Activated T-helper 1 cell treated with anti-CD3 and anti-CD28 coated beads, Interleukin-2, amount 50 U/mL, for 16 hours (primary cell): ENCODE results near the gene PABPC1L2A.
"Not testable (repeated sequence)": the region's sequence is repeated elsewhere in the genome, so short reads cannot be mapped to it uniquely, and the experiment has no call there.

ENCODE experiments used
- DNase-seq, 2 donors: peaks; one replicate each; pipeline ENCODE4 v3.0.0-alpha.2; 2020; ENCODE audit warnings: low read depth in 1 of 2, low spot score in 1 of 2

PABPC1L2A gene

DNA sequence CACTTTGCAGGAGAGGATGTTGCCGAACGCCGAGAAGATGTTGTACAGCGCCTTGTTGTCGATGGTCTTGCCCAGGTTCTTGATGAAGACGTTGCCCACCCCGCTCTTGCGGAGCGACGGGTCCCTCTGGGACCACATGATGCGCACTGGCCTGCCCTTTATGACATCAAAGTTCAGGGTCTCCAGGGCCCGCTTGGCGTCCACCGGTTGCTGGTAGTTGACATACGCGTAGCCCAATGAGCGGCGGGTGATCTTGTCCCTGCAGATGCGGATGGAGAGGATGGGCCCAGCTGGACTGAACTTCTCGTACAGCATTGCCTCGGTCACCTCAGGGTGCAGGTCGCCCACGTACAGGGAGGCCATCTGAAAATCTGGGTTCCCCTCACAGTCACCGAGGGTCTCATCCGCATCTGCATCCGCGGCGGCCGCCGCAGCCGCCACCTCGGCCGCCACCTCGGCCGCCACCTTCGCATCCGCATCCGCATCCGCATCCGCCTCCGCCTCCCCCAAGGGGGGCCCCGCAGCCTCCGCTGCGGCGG lies at the start of gene PABPC1L2A:
TSS of gene PABPC1L2A (minus strand) at position 489 of the 539 bp plus-strand sequence. CDS start at position 363, 126 bp downstream.
- not testable (repeated sequence) for DNase-seq

DNA sequence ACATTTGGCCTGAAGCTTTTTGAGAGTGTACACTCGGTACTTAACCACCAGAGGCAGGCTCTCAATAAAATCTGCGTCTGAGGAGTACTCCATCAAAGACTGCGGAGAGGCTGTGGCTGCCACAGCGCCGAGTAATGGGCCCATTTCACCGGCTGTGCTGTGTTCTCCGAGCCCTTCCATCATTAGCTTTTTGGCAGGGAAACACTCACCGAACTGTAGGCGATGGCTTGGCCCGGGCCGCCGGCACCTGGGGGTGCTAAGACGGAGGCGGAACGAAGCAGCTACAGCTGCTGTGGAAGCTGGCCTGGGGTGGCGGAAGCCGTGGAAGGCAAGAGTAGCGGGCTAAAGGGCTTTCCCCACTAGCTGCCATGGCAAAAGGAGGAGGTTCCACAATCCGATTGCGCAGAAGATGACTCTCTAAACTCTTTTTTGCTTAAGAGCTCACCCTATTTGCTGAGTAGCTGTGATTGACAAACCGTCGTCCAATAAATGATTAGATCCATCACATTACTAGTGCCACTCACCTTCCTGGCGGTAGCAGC lies 48.5 kb upstream of the PABPC1L2A start:
- DNase-seq, result no peak

DNA sequence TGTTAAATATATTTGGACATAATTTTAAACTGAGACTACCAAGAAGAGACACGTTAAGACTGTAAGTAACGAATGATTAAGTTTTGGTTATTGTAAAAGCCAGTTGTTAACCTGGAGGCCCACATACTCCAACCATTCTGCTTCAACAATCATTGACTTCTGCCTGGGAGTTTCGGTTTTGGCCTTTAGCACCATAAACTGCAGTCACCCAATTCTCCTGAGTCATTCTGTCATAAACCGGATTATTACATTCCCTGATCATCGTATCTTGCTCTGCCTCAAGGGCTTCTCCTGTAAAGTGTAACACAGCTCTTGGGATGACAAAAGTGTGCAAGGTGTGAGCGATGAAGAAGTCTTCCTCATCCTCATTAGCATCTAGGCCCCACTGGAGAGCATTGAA lies 46.9 kb upstream of the PABPC1L2A start:
- DNase-seq, result no peak

DNA sequence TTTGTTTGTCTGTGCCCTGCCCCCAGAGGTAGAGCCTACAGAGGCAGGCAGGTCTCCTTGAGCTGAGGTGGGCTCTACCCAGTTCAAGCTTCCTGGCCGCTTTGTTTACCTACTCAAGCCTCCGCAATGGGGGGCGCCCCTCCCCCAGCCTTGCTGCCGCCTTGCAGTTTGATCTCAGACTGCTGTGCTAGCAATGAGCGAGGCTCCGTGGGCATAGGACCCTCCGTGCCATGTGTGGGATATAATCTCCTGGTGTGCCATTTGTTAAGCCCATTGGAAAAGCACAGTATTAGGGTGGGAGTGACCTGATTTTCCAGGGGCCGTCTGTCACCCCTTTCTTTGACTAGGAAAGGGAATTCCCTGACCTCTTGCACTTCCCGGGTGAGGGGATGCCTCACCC lies 20.2 kb upstream of the PABPC1L2A start:
- DNase-seq, result not testable (repeated sequence)

DNA sequence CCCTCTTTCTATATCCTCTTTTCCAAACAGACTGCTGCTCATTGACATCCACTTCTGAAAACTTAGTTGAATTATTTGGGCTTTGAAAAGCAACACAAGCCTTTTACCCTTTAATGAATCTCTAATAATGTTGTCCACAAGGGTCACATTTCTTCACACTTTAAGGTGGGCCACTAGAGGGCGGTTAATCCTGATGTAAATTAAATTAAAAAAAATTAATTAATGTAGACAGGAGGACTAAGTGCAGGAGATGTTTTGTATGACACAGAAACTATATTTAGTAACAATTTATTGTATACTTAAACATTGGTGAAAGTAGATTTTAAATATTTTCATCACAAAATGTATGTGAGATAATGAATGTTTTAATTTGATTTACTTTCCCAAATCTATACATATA lies 7.5 kb upstream of the PABPC1L2A start:
- DNase-seq, result not testable (repeated sequence)

DNA sequence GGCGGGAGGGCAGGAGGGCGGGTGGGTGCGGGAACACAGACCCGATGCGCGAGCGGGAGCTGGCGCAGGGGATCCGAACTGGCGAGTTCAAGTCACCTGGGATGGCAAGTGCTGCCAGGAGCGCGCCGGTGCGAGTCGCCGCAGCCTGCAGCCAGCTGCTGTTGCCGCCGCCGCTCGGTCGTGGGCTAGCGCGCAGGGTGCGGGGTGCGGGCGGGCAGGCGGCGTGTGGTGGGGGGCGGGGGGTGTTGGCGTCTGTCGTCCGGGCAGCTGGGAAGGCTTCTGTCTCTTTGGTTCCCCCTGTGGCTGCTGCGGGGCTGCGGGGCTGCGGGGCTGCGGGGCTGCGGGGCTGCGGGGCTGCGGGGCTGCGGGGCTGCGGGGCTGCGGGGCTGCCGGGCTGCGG lies 572 bp upstream of the PABPC1L2A start:
- not testable (repeated sequence) for DNase-seq

DNA sequence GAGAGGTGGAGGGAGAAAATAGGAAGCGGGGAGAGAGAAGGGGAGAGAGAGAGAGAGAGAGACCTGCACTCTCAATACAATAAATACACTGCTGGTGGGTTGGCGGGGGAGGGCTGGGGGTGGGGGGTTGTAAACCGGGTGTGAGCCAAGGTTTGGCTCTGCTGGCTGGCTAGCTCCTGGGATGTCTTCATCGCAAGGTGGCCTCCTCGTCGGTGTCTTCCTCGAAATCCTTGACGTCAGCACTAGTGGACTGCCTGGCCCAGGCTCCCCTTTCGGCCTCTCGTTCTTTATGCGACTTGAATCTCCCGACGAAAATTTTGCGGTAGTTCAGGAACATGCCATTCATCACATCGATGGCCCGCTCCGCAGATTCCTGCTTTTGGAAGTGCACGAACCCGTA lies 715 bp downstream of the PABPC1L2A start:
- not testable (repeated sequence) for DNase-seq

DNA sequence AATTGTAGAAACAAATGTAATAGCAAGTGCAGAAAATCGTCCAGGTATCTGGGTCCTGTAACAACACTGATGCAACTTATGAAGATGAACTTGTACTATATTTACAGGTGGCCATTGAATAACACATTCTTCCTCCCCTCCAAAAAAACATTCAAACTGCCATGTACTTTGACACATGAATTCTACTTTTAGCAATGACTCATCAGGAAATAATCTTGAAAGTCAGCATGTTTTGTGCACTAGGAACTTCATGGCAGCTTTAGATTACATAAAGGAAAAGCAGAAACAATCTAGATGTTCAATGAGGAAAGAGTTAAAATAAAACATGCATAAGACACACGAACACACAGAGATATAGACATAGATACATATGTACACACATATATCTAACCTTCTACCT lies 2.5 kb downstream of the PABPC1L2A start:
- no peak for DNase-seq

DNA sequence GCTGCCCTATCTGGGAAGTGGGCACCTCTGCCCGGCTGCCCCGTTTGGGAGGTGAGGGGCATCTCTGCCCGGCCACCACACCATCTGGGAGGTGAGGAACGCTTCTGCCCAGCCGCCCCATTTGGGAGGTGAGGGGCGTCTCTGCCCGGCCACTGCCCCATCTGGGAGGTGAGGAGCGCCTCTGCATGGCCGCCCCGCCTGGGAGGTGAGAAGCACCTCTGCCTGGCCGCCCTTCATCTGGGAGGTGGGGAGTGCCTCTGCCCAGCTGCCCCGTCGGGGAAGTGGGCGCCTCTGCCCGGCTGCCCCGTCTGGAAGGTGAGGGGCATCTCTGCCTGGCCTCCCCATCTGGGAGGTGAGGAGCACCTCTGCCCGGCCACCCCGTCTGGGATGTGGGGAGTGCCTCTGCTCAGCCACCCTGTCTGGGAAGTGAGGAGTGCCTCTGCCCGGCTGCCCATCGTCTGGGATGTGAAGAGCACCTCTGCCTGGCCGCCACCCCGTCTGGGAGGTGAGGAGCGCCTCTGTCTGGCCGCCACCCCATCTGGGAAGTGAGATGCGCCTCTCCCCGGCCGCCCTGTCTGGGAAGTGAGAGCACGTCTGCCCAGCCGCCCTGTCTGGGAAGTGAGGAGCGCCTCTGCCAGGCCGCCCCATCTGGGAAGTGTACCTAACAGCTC lies 9.8 kb downstream of the PABPC1L2A start:
- DNase-seq, result no peak

DNA sequence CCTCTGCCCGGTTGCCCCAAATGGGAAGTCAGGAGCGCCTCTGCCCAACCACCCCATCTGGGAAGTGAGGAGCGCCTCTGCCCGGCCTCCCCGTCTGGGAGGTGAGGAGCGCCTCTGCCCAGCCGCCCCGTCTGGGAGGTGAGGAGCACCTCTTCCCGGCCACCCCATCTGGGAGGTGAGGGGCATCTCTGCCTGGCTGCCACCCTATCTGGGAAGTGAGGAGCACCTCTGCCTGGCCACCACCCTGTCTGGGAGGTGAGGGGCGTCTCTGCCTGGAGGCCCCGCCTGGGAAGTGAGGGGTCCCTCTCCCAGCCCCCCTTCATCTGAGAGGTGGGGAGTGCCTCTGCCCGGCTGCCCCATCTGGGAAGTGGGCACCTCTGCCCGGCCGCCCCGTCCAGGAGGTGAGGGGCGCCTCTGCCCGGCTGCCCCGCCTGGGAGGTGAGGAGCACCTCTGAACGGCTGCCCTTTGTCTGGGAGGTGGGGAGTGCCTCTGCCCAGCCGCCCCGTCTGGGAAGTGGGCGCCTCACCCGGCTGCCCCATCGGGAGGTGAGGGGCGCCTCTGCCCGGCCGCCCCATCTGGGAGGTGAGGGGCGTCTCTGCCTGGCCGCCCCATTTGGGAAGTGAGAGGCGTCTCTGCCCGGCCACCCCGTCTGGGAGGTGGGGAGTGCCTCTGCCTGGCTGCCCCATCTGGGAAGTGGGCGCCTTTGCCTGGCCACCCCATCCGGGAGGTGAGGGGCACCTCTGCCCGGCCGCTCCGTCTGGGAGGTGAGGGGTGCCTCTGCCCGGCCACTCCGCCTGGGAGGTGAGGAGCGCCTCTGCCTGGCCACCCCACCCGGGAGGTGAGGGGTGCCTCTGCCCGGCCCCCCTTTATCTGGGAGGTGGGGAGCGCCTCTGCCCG lies 10.6 kb downstream of the PABPC1L2A start:
- no peak for DNase-seq

DNA sequence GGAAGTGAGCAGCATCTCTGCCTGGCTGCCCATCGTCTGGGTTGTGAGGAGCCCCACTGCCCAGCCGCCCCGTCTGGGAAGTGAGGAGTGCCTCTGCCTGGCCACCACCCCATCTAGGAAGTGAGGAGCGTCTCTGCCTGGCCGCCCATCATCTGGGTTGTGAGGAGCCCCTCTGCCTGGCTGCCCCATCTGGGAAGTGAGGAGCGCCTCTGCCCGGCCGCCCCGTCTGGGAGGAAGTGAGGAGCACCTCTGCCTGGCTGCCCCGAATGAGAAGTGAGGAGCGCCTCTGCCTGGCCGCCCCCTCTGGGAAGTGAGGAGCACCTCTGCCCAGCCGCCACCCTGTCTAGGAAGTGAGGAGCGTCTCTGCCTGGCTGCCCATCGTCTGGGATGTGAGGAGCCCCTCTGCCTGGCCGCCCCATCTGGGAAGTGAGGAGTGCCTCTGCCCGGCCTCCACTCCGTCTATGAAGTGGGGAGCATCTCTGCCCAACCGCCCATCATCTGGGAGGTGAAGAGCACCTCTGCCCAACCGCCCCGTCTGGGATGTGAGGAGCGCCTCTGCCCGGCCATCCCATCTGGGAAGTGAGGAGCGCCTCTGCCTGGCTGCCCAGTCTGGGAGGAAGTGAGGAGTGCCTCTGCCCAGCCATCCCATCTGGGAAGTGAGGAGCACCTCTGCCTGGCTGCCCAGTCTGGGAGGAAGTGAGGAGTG lies 11.4 kb downstream of the PABPC1L2A start:
- DNase-seq, result not testable (repeated sequence)

DNA sequence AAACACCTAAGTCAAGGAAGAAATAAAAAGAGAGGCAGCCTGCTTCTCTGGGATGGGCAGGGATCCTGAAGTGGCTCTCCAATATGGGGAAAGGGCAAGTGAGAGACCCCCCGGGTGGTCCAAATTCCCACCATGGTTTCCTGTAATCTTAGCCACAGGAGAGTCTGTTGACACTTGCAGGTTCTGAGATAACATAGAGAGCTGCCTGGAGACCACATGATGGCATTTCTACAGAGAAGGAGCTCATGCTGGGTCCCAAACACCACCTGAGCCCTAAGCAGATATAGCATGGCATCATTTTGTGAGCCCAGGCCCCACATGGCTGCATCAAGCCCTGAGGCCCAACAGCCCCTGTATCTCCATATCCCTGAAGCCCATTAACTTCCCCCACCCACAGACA lies 50.4 kb downstream of the PABPC1L2A start:
- no peak for DNase-seq
